A673 (cell line): Measurements from ENCODE around the gene ANKK1.

Experiments used
- EZH2 ChIP-seq: fragments of 200-600 bp; sonication (generic); IDR thresholded peaks from 2 replicates; pipeline ENCODE4 v1.6.1; 2017; ENCODE audit warnings: borderline replicate concordance, low read depth, mild to moderate bottlenecking, mixed read lengths, antibody characterized with exemption, low read length; ENCODE audit not compliant: poor library complexity, severe bottlenecking
- TF ChIP-seq, protein P1 (sequence below): fragments of 300-800, 200-600 bp; sonication (generic); conservative IDR thresholded peaks from 2 replicates; pipeline ENCODE4 v1.5.1; 2017; ENCODE audit warnings: low read depth, mild to moderate bottlenecking, antibody characterized with exemption, low read length, moderate library complexity, mixed read lengths

DNA sequence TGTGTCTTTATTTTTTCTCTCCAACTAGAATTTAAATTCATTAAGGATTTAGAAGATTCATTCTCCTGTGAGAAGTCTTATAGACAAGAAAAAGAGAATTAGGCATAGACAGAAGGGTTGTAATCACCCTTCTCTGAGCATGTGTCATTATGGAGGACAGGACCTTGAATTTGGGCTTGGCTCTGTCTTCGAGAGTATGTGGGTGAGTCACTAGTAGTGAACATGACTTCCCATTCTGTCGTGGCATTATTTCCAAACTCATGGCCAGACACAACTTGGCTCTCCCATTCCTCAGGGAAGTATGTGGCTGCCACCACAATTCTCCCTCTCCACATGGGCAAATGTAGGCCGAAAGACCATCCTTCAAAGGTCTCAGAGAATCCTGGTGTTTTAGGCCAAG lies 14.3 kb upstream of the ANKK1 start:
- no peak for TF ChIP-seq EZH2
- TF ChIP-seq, protein P1, sequence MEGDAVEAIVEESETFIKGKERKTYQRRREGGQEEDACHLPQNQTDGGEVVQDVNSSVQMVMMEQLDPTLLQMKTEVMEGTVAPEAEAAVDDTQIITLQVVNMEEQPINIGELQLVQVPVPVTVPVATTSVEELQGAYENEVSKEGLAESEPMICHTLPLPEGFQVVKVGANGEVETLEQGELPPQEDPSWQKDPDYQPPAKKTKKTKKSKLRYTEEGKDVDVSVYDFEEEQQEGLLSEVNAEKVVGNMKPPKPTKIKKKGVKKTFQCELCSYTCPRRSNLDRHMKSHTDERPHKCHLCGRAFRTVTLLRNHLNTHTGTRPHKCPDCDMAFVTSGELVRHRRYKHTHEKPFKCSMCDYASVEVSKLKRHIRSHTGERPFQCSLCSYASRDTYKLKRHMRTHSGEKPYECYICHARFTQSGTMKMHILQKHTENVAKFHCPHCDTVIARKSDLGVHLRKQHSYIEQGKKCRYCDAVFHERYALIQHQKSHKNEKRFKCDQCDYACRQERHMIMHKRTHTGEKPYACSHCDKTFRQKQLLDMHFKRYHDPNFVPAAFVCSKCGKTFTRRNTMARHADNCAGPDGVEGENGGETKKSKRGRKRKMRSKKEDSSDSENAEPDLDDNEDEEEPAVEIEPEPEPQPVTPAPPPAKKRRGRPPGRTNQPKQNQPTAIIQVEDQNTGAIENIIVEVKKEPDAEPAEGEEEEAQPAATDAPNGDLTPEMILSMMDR = no peak
